SJSA1 (cell line): ENCODE results near the gene ST3GAL3. TPM values are rescaled to one million over a fixed set of nuclear protein-coding genes. Genes with fewer than 3 reads are reported as not detected.

ENCODE experiments used
- DNase-seq, 2 experiments: peaks; one replicate each; pipeline ENCODE4 v3.0.0-alpha.2; 2015 to 2020; ENCODE audit warnings: low spot score in 2 of 2, low read depth in 1 of 2
- H3K27ac ChIP-seq: fragments of 250-450 bp; sonication (Bioruptor Pico); 2 replicates; pipeline ENCODE4 v1.5.1; 2020; ENCODE audit warnings: mild to moderate bottlenecking, moderate library complexity
- H3K27me3 ChIP-seq: fragments of 250-450 bp; sonication (Bioruptor Pico); replicated peaks from 2 replicates; pipeline ENCODE4 v1.5.1; 2020; ENCODE audit warnings: mild to moderate bottlenecking, moderate library complexity
- H3K36me3 ChIP-seq: fragments of 250-450 bp; sonication (Bioruptor Pico); 2 replicates; pipeline ENCODE4 v1.5.1; 2020; ENCODE audit warnings: mild to moderate bottlenecking
- H3K4me1 ChIP-seq: fragments of 250-450 bp; sonication (Bioruptor Pico); replicated peaks from 2 replicates; pipeline ENCODE4 v1.6.1; 2021; ENCODE audit warnings: mild to moderate bottlenecking
- H3K4me3 ChIP-seq: fragments of 250-450 bp; sonication (Bioruptor Pico); 2 replicates; pipeline ENCODE4 v1.5.1; 2020; ENCODE audit warnings: mild to moderate bottlenecking
- H3K9me3 ChIP-seq: fragments of 250-450 bp; sonication (Bioruptor Pico); replicated peaks from 2 replicates; pipeline ENCODE4 v1.5.1; 2020; ENCODE audit warnings: mild to moderate bottlenecking
- total RNA-seq: library from RNA; depleted of rRNA; stranded (reverse); fragments of >200 nt; shearing (Covaris generic); gene quantifications from 2 replicates; pipeline ENCODE4 v1.2.3, GENCODE V29; 2014

The ST3GAL3 gene
- total RNA-seq, 1 experiment from 2014 or later: 25.0 TPM

- Histone ChIP-seq H3K9me3 (no peaks in the 10 kb centered on the region), H3K4me1 (no peaks in the 10 kb centered on the region; the same call in 1 of the 2 replicates), H3K27ac (no peak overlapping the region), H3K27me3 (no peaks in the 10 kb centered on the region), H3K36me3 (no peaks in the 10 kb centered on the region), H3K4me3 (no peak overlapping the region)
- no peak for DNase-seq
These were observed 164.0 kb downstream of the ST3GAL3 start for GRCh38 chr1:43871181-43871910.

GRCh38 chr1:43872280-43872679, 164.9 kb downstream of the ST3GAL3 start:
- Histone ChIP-seq H3K4me3 (no peak overlapping the region), H3K36me3 (no peaks in the 10 kb centered on the region; the same call in 1 of the 2 replicates), H3K27ac (no peak overlapping the region), H3K4me1 (no peaks in the 10 kb centered on the region; the same call in 1 of the 2 replicates), H3K9me3 (no peaks in the 10 kb centered on the region), H3K27me3 (no peaks in the 10 kb centered on the region)
- no peak for DNase-seq

GRCh38 chr1:43873851-43874250, 166.5 kb downstream of the ST3GAL3 start:
- Histone ChIP-seq H3K9me3 (no peaks in the 10 kb centered on the region), H3K4me1 (no peaks in the 10 kb centered on the region; the same call in 1 of the 2 replicates), H3K27me3 (no peaks in the 10 kb centered on the region), H3K27ac (no peak overlapping the region), H3K4me3 (no peak overlapping the region), H3K36me3 (no peaks in the 10 kb centered on the region; the same call in 1 of the 2 replicates)
- no peak for DNase-seq

- H3K27ac ChIP-seq: no peak overlapping the region
- no peaks in the 10 kb centered on the region for H3K27me3 ChIP-seq
- DNase-seq: no peak
- H3K36me3 ChIP-seq: peaks cover 8% of the 10 kb centered on the region
- H3K9me3 ChIP-seq: no peaks in the 10 kb centered on the region
- H3K4me3 ChIP-seq: no peak overlapping the region
- H3K4me1 ChIP-seq: no peaks in the 10 kb centered on the region
These were observed 167.4 kb downstream of the ST3GAL3 start for GRCh38 chr1:43874716-43875115.

GRCh38 chr1:43875331-43875730, 168.0 kb downstream of the ST3GAL3 start:
- H3K36me3 ChIP-seq: peaks cover 12% of the 10 kb centered on the region
- H3K27ac ChIP-seq: no peak overlapping the region
- DNase-seq: no peak
- H3K27me3 ChIP-seq: no peaks in the 10 kb centered on the region
- H3K9me3 ChIP-seq: no peaks in the 10 kb centered on the region
- H3K4me3 ChIP-seq: no peak overlapping the region
- no peaks in the 10 kb centered on the region for H3K4me1 ChIP-seq

- Histone ChIP-seq H3K4me1 (no peaks in the 10 kb centered on the region), H3K27me3 (no peaks in the 10 kb centered on the region), H3K36me3 (peaks cover 15% of the 10 kb centered on the region), H3K9me3 (no peaks in the 10 kb centered on the region), H3K27ac (no peak overlapping the region), H3K4me3 (no peak overlapping the region)
- DNase-seq: no peak
These were observed 169.8 kb downstream of the ST3GAL3 start for GRCh38 chr1:43877101-43877500.

GRCh38 chr1:43878440-43878839, 171.1 kb downstream of the ST3GAL3 start:
- peaks cover 19% of the 10 kb centered on the region for H3K36me3 ChIP-seq
- no peaks in the 10 kb centered on the region for H3K27me3 ChIP-seq
- no peaks in the 10 kb centered on the region; the same call in 1 of the 2 replicates for H3K9me3 ChIP-seq
- no peaks in the 10 kb centered on the region for H3K4me1 ChIP-seq
- no peak overlapping the region for H3K4me3 ChIP-seq
- H3K27ac ChIP-seq: no peak overlapping the region
- no peak for DNase-seq

- Histone ChIP-seq H3K4me3 (no peak overlapping the region), H3K27me3 (no peaks in the 10 kb centered on the region), H3K36me3 (peaks cover 22% of the 10 kb centered on the region), H3K4me1 (no peaks in the 10 kb centered on the region), H3K9me3 (no peaks in the 10 kb centered on the region; the same call in 1 of the 2 replicates), H3K27ac (no peak overlapping the region)
- DNase-seq: no peak
These were observed 171.5 kb downstream of the ST3GAL3 start for GRCh38 chr1:43878854-43879253.

- Histone ChIP-seq H3K9me3 (no peaks in the 10 kb centered on the region; the same call in 1 of the 2 replicates), H3K4me1 (no peaks in the 10 kb centered on the region), H3K4me3 (no peak overlapping the region), H3K27ac (no peak overlapping the region), H3K27me3 (no peaks in the 10 kb centered on the region), H3K36me3 (peaks cover 25% of the 10 kb centered on the region)
- no peak for DNase-seq
These were observed 172.1 kb downstream of the ST3GAL3 start for GRCh38 chr1:43879414-43879813.

GRCh38 chr1:43879996-43880395, 172.7 kb downstream of the ST3GAL3 start:
- peaks cover 31% of the 10 kb centered on the region for H3K36me3 ChIP-seq
- no peak for DNase-seq
- H3K9me3 ChIP-seq: no peaks in the 10 kb centered on the region; the same call in 1 of the 2 replicates
- H3K27ac ChIP-seq: no peak overlapping the region
- no peaks in the 10 kb centered on the region for H3K4me1 ChIP-seq
- no peaks in the 10 kb centered on the region for H3K27me3 ChIP-seq
- no peak overlapping the region for H3K4me3 ChIP-seq

- Histone ChIP-seq H3K27me3 (no peaks in the 10 kb centered on the region), H3K27ac (no peak overlapping the region), H3K4me1 (no peaks in the 10 kb centered on the region), H3K9me3 (no peaks in the 10 kb centered on the region; the same call in 1 of the 2 replicates), H3K36me3 (peaks cover 33% of the 10 kb centered on the region), H3K4me3 (no peak overlapping the region)
- no peak for DNase-seq
These were observed 173.3 kb downstream of the ST3GAL3 start for GRCh38 chr1:43880604-43881003.

- Histone ChIP-seq H3K27ac (no peak overlapping the region), H3K9me3 (no peaks in the 10 kb centered on the region; the same call in 1 of the 2 replicates), H3K27me3 (no peaks in the 10 kb centered on the region), H3K4me3 (no peak overlapping the region), H3K4me1 (no peaks in the 10 kb centered on the region), H3K36me3 (peaks cover 33% of the 10 kb centered on the region)
- DNase-seq: no peak
These were observed 174.1 kb downstream of the ST3GAL3 start for GRCh38 chr1:43881415-43881814.

- peaks cover 40% of the 10 kb centered on the region for H3K36me3 ChIP-seq
- no peak overlapping the region for H3K4me3 ChIP-seq
- no peak overlapping the region for H3K27ac ChIP-seq
- H3K9me3 ChIP-seq: no peaks in the 10 kb centered on the region; the same call in 1 of the 2 replicates
- no peak for DNase-seq
- H3K4me1 ChIP-seq: no peaks in the 10 kb centered on the region
- no peaks in the 10 kb centered on the region for H3K27me3 ChIP-seq
These were observed 175.4 kb downstream of the ST3GAL3 start for GRCh38 chr1:43882763-43883162.

- Histone ChIP-seq H3K27ac (no peak overlapping the region), H3K9me3 (no peaks in the 10 kb centered on the region; the same call in 1 of the 2 replicates), H3K27me3 (no peaks in the 10 kb centered on the region), H3K36me3 (peaks cover 43% of the 10 kb centered on the region), H3K4me3 (no peak overlapping the region), H3K4me1 (no peaks in the 10 kb centered on the region)
- no peak for DNase-seq
These were observed 176.0 kb downstream of the ST3GAL3 start for GRCh38 chr1:43883321-43883720.
